HCT116 (cell line): ENCODE data around the gene FAM81A.
"Not testable (repeated sequence)": the region's sequence is repeated elsewhere in the genome, so short reads cannot be mapped to it uniquely, and the experiment has no call there.

ENCODE experiments used
- EZH2 ChIP-seq: fragments of 200-600 bp; sonication (generic); IDR thresholded peaks from 2 replicates; pipeline ENCODE4 v1.6.1; 2017; ENCODE audit warnings: antibody characterized with exemption, mixed run types
- EZH2phosphoT487 ChIP-seq: fragments of 200-600 bp; IDR thresholded peaks from 2 replicates; pipeline ENCODE4 v1.6.1; 2018; ENCODE audit warnings: antibody characterized with exemption, borderline replicate concordance
- JUND ChIP-seq: IDR thresholded peaks from 2 replicates; pipeline ENCODE4 v1.6.1; 2012
- POLR2A ChIP-seq: IDR thresholded peaks from 2 replicates; pipeline ENCODE4 v1.7.0; 2011; ENCODE audit warnings: borderline replicate concordance; ENCODE audit not compliant: insufficient read depth, insufficient read length; ENCODE audit errors: extremely low read depth
- RAD21 ChIP-seq: IDR thresholded peaks from 2 replicates; pipeline ENCODE4 v1.6.1; 2012; ENCODE audit warnings: low read depth, mild to moderate bottlenecking
- SIN3A ChIP-seq: IDR thresholded peaks from 2 replicates; pipeline ENCODE4 v1.6.1; 2012; ENCODE audit warnings: low read depth
- TF ChIP-seq, protein P1 (sequence below), 3 experiments: fragments of 200-600 bp in 1 of 3; sonication (generic) in 1 of 3; IDR thresholded peaks in 2 of 3; conservative IDR thresholded peaks in 1 of 3; 2 replicates each; pipeline ENCODE4 v1.5.1; 2012 to 2017; ENCODE audit warnings: low read depth in 2 of 3, low read length in 2 of 3, antibody characterized with exemption in 1 of 3, borderline replicate concordance in 1 of 3, control low read depth in 1 of 3, mild to moderate bottlenecking in 1 of 3, mixed read lengths in 1 of 3, mixed run types in 1 of 3, moderate library complexity in 1 of 3; ENCODE audit not compliant: insufficient read depth in 1 of 3
- TF ChIP-seq, protein P2 (sequence below): IDR thresholded peaks from 2 replicates; pipeline ENCODE4 v1.6.1; 2012
- TF ChIP-seq, protein P3 (sequence below): IDR thresholded peaks from 2 replicates; pipeline ENCODE4 v1.6.1; 2011; ENCODE audit warnings: mild to moderate bottlenecking, low read length, moderate library complexity; ENCODE audit not compliant: insufficient replicate concordance; ENCODE audit errors: extremely low read depth

- TF ChIP-seq, protein P1, sequence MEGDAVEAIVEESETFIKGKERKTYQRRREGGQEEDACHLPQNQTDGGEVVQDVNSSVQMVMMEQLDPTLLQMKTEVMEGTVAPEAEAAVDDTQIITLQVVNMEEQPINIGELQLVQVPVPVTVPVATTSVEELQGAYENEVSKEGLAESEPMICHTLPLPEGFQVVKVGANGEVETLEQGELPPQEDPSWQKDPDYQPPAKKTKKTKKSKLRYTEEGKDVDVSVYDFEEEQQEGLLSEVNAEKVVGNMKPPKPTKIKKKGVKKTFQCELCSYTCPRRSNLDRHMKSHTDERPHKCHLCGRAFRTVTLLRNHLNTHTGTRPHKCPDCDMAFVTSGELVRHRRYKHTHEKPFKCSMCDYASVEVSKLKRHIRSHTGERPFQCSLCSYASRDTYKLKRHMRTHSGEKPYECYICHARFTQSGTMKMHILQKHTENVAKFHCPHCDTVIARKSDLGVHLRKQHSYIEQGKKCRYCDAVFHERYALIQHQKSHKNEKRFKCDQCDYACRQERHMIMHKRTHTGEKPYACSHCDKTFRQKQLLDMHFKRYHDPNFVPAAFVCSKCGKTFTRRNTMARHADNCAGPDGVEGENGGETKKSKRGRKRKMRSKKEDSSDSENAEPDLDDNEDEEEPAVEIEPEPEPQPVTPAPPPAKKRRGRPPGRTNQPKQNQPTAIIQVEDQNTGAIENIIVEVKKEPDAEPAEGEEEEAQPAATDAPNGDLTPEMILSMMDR (IDR thresholded peaks at IDR 0.05 in 2 of 3, conservative IDR thresholded peaks at IDR 0.05 in 1 of 3; ENCODE audit: borderline replicate concordance in 1 of 3, insufficient read depth in 1 of 3, low read depth in 2 of 3, low read length in 2 of 3) = not testable (repeated sequence)
- TF ChIP-seq POLR2A, EZH2phosphoT487, JUND, EZH2, RAD21, SIN3A: not testable (repeated sequence)
- TF ChIP-seq, protein P2, sequence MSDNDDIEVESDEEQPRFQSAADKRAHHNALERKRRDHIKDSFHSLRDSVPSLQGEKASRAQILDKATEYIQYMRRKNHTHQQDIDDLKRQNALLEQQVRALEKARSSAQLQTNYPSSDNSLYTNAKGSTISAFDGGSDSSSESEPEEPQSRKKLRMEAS = not testable (repeated sequence)
- TF ChIP-seq, protein P3, sequence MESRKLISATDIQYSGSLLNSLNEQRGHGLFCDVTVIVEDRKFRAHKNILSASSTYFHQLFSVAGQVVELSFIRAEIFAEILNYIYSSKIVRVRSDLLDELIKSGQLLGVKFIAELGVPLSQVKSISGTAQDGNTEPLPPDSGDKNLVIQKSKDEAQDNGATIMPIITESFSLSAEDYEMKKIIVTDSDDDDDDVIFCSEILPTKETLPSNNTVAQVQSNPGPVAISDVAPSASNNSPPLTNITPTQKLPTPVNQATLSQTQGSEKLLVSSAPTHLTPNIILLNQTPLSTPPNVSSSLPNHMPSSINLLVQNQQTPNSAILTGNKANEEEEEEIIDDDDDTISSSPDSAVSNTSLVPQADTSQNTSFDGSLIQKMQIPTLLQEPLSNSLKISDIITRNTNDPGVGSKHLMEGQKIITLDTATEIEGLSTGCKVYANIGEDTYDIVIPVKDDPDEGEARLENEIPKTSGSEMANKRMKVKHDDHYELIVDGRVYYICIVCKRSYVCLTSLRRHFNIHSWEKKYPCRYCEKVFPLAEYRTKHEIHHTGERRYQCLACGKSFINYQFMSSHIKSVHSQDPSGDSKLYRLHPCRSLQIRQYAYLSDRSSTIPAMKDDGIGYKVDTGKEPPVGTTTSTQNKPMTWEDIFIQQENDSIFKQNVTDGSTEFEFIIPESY = not testable (repeated sequence)
These were observed 37.2 kb downstream of the FAM81A start for GRCh38 chr15:59475161-59475560.
